ENCODE measurements around the gene CCDC85C. TPM values are rescaled to one million over a fixed set of nuclear protein-coding genes. Genes with fewer than 3 reads are reported as not detected.

CCDC85C gene
- total RNA-seq, 2 donors from 2014 or later, result 54.0 to 73.4 TPM

DNA sequence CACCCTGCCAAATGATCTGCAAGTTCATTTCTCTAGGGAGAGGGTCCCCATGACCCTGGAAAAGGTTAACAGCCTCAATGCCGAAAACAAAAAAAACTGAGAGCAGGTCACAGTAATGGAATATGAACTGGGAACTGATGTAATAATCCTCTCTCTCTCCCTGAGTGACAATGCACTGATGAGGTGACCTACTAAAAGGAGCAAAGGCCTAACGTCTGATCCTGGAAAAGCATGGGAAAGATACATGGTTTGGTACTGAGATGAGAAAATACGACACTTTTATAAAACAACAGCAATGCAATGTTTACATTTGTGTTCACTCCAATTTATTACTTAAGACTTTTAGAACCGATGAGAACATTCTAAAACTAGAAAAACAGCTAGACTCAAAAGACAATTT is 151.0 kb downstream of the CCDC85C start:
- TF ChIP-seq, protein P1, sequence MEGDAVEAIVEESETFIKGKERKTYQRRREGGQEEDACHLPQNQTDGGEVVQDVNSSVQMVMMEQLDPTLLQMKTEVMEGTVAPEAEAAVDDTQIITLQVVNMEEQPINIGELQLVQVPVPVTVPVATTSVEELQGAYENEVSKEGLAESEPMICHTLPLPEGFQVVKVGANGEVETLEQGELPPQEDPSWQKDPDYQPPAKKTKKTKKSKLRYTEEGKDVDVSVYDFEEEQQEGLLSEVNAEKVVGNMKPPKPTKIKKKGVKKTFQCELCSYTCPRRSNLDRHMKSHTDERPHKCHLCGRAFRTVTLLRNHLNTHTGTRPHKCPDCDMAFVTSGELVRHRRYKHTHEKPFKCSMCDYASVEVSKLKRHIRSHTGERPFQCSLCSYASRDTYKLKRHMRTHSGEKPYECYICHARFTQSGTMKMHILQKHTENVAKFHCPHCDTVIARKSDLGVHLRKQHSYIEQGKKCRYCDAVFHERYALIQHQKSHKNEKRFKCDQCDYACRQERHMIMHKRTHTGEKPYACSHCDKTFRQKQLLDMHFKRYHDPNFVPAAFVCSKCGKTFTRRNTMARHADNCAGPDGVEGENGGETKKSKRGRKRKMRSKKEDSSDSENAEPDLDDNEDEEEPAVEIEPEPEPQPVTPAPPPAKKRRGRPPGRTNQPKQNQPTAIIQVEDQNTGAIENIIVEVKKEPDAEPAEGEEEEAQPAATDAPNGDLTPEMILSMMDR (IDR thresholded peaks at IDR 0.05), result no peak
- intact Hi-C loops (cut with DNase I), result no loop called here
- Histone ChIP-seq H3K9ac (ENCODE audit: low read depth in 2 of 2, low read length in 2 of 2) (no peak overlapping the region), H3K36me3 (peaks cover 6% of the 10 kb centered on the region), H3K27me3 (no peaks in the 10 kb centered on the region), H3K4me1 (peaks cover 3% of the 10 kb centered on the region), H3K27ac (no peak overlapping the region), H3K4me3 (no peak overlapping the region), H3K9me3 (no peaks in the 10 kb centered on the region)
- DNase-seq, result no peak

DNA sequence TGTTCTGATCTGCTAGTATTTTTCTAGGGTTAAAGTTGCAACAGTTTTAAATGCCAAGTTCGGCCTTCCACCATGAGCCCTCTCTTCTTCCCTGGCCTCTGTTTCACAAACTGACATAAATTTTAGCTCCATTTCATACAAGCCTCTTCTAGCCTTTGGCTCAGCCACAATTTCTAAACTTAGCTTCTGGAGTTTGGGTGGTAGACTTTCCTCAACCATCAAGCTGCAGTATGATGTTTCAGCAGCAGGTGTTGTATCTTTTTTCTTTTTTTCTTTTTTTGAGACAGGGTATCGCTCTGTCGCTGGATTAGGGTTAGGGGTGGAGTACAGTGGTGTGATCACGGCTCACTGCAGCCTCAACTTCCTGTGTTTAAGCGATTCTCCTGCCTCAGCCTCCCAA is 152.8 kb downstream of the CCDC85C start:
- no peak overlapping the region for H3K27ac ChIP-seq
- peaks cover 5% of the 10 kb centered on the region for H3K4me1 ChIP-seq
- H3K27me3 ChIP-seq, result no peaks in the 10 kb centered on the region
- TF ChIP-seq, protein P1 (IDR thresholded peaks at IDR 0.05), result no peak
- no peak for DNase-seq
- H3K9me3 ChIP-seq, result no peaks in the 10 kb centered on the region
- intact Hi-C loops (cut with DNase I), result no loop called here
- peaks cover 3% of the 10 kb centered on the region for H3K36me3 ChIP-seq
- H3K9ac ChIP-seq (ENCODE audit: low read depth in 2 of 2, low read length in 2 of 2), result no peak overlapping the region
- no peak overlapping the region for H3K4me3 ChIP-seq

DNA sequence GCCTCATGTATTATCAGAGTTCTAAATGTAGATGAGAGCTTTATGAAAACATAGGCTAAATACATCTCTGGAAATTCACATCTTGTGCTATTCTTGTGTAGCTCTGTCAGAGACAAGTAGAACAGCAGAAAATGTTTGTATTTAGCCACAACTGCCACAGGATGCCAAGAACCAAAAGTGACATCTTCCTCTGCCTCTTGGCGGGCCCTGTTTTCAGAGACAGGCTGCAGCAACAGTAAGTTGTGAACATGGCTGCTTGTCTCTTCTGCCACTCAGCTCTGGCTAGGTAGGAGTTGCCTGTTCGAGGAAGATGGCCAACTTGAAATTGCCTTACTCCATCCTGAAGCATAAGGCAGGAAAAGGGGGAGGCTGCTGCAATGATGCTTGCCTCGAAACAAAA is 153.7 kb downstream of the CCDC85C start:
- Histone ChIP-seq H3K36me3 (no peaks in the 10 kb centered on the region), H3K9me3 (no peaks in the 10 kb centered on the region), H3K27ac (no peak overlapping the region), H3K27me3 (no peaks in the 10 kb centered on the region), H3K4me1 (peaks cover 5% of the 10 kb centered on the region), H3K9ac (ENCODE audit: low read depth in 2 of 2, low read length in 2 of 2) (no peak overlapping the region), H3K4me3 (no peak overlapping the region)
- intact Hi-C loops (cut with DNase I), result no loop called here
- DNase-seq, result no peak
- TF ChIP-seq, protein P1 (IDR thresholded peaks at IDR 0.05), result no peak

Other genes with a start within 250 kb of the CCDC85C start
- 10 to 100 TPM; 60.0 to 69.4 TPM for gene SETD3, start 123.3 kb downstream of the CCDC85C start, total RNA-seq
- gene CCNK, start 122.8 kb downstream of the CCDC85C start, total RNA-seq, result 10 to 100 TPM; 65.8 to 67.7 TPM
- gene HHIPL1, start 40.9 kb upstream of the CCDC85C start, total RNA-seq, result under 1 TPM; 0.44 to 0.93 TPM
- under 1 TPM; 0.05 to 0.25 TPM for gene CYP46A1, start 80.1 kb upstream of the CCDC85C start, total RNA-seq
- gene EML1, start 189.2 kb upstream of the CCDC85C start, total RNA-seq, result 10 to 100 TPM in 1 of 2 donors, 1 to 10 TPM in 1; 3.6 to 14.2 TPM

All from colonic mucosa (tissue), 4 donors.